ENCODE data around the gene S1PR5.

Gene S1PR5

GRCh38 chr19:10471909-10472308 lies 45.3 kb downstream of the S1PR5 start:
- no peak for DNase-seq (ENCODE audit: low read depth in 2 of 2)

GRCh38 chr19:10468133-10468532 lies 49.1 kb downstream of the S1PR5 start:
- no peak for DNase-seq (ENCODE audit: low read depth in 2 of 2)

GRCh38 chr19:10467104-10467706 lies 50.0 kb downstream of the S1PR5 start:
- DNase-seq (ENCODE audit: low read depth in 2 of 2): no peak

- DNase-seq (ENCODE audit: low read depth in 2 of 2): no peak
Observed at GRCh38 chr19:10464456-10464855, 52.8 kb downstream of the S1PR5 start.
